GM12891 (cell line): ENCODE data around the gene ZSCAN5B.

ENCODE experiments used
- POLR2A ChIP-seq: IDR thresholded peaks from 2 replicates; pipeline ENCODE4 v1.6.1; 2011; ENCODE audit warnings: low read depth, low read length, control low read depth
- POLR2AphosphoS5 ChIP-seq: IDR thresholded peaks from 2 replicates; pipeline ENCODE4 v1.6.1; 2011; ENCODE audit warnings: low read depth, low read length, control low read depth
- TAF1 ChIP-seq: IDR thresholded peaks from 2 replicates; pipeline ENCODE4 v1.6.1; 2011; ENCODE audit warnings: low read depth, low read length, control low read depth

GRCh38 chr19:56141417-56141993, 56.1 kb downstream of the ZSCAN5B start:
- TF ChIP-seq POLR2AphosphoS5 (no peak), TAF1 (no peak), POLR2A (peak; percentile 21; the same call in 1 of the 2 replicates)
